ENCODE measurements around the gene UTP18.

Gene UTP18

DNA sequence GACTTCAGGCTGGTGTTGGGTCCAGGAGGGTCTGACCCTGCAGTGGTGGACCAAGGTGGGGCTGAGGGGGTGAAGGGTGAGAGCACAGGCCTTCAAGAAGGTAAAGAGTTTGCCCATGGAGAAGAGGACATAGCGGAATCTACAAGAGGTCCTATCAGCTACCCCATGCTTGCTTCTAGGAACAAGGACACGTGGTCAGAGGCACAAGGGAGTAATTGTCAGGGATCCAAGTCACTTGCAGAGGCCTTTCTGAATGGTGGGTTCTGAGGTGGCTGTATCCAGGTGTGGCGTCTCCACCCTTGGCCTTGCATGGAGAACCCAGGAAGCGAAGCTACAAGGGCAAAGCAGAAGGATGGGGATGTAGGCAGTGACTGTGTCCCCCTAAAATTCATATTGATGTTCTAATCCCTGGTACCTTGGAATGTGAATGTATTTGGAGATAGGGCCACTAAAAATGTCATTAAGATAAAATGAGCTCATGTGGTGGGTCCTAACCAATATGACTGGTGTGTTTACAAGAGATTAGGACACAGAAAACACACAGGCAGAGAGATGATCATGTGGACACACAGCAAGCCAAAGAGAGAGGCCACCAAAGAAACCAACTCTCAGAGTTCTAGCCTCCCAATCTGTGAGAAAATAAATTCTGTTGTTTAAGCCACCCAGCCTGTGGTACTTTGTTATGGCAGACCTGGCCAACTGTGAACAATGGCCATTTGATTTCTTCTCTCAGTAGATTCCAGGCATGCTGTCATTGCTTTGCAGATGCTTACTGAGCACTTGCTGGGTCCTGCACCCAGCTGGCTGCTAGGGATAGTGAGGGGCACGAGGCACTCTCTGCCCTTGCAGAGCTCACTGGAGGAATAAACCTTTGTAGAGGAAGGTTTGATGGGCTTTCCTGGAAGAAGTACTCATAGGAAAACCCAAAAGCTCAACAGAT is 75.8 kb downstream of the UTP18 start:
- DNase-seq: no peak

GRCh38 chr17:51341457-51341856 is 81.1 kb downstream of the UTP18 start:
- no peak for DNase-seq

- DNase-seq: no peak
These were observed 81.9 kb downstream of the UTP18 start for GRCh38 chr17:51342257-51342656.

GRCh38 chr17:51344532-51344931 is 84.2 kb downstream of the UTP18 start:
- no peak for DNase-seq

GRCh38 chr17:51346218-51346982 is 86.1 kb downstream of the UTP18 start:
- DNase-seq: no peak

All from DMS79 (cell line).